HG03469 (cell line): ENCODE data around the gene PTH1R.

ENCODE experiments used
- ATAC-seq: cut with Tn5 transposase; IDR thresholded peaks from one replicate; pipeline ENCODE4 v1.9.1; 2021; ENCODE audit warnings: mild to moderate bottlenecking, moderate library complexity, moderate number of reproducible peaks; ENCODE audit not compliant: unreplicated experiment

PTH1R gene

DNA sequence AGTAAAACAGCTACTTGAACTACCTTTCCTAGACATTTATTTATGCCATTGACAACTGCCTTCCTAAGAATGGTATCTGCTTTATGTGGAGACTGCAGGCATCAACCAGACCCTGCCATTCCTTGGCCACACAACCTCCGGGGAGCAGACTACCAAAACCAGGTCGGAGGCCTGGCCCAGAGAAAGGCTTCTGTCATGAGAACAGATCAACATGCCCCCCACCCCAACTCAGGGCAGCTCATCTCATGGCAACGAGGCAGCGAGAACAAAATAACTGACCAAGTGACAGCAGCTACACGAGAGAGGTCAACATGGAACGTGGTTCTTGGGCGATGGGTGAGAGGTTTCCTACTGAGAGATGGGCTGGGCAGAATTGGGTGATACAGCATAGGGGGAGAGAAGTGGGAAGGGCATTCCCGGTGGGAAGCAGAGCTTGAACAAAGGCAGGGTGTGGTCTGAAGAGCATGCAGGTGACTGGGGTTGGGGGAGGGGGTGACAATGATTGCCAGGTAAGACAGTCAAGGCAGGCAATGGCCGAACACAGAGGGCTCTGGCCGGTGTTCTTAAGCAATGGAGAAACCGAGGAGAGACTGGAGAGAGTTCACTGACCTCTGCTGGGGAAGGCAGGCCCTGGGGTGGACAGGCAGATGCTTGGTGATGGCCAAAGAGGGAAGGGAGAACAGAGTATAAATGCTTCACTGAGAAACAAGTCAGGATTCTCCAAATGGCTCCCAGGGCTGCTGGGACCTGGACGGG, 65.1 kb downstream of the PTH1R start:
- no peak for ATAC-seq

DNA sequence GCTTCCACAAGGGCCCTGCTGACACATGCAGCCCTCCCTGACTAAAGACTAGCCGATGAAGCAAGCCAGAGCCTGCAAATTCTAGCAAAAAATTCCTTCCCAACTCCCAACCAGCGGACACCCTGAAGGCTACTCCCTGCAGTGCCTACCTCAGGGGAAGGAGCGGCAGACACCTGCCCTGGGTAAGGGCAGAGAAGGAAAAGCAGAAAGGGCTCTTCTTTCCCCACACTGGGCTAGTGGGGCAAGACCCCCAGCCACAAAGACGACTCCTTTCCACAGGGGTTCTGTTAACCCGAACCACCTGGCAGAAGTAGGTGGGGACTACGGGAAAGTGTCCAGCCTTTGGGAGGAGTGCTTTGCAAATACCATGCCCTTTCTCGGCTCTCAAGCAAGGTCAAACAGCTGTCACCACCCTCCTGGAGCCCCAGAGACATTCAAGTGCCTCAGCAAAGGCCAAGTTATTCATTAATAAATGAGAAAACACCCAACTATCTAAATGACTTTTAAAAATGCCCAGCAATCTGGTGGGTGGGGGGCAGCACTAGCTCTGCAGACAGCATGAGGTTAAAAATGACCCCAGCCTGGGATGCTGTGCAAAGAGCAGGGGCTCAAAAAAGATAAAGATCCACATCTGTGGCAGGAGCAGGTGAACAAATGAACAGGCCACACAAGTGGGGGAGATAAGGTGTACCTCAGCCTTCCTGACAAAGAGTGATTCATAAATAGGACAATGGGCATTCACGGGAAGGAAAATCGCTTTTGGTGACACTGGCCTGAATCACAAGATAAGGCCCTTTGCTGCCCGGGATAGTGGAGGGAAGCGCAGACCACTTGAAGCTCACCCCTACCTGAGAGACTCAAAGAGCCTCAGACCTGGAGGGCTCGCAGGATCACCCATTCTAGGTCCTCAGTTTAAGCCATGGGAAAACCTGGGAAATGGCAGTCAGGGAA, 66.0 kb downstream of the PTH1R start:
- no peak for ATAC-seq

- no peak for ATAC-seq
Observed at GRCh38 chr3:46944191-46944590, 66.7 kb downstream of the PTH1R start.

- ATAC-seq, result no peak
Observed at GRCh38 chr3:46946416-46946815, 68.9 kb downstream of the PTH1R start.

DNA sequence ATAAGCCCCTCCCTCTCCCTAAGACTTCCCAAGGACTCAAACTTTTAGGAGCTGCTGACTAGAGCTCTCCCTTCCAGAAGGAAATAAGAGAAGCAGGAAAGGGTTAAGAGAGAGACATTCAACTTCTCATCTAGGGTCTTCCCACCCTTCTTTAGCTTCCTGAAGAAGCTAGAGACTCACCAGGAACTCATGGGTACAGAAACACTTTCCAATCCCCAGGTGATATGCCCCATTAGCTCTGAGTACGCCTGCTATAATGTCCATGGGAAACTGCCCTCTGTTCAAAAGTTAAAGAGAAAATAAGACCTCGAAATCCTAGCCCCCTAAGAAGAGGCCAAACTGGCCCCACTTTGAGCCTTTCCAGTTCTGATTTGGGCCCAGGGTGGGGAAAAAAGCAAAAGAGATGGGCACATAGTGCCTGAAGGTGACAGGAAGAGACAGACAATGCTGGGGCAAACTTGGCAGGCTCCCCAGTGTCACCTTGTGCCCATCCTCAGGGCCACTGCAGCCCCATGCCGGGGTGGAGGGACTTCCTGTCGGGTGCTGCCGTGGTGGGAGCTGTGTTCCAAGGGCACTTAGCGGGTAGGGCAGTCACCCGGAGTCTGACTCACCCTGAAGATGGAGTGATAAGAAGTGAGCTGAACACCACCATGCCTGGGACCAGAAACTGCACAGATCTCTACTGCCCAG, 69.5 kb downstream of the PTH1R start:
- no peak for ATAC-seq

- ATAC-seq, result no peak
Observed at GRCh38 chr3:46947546-46947901, 70.0 kb downstream of the PTH1R start.

DNA sequence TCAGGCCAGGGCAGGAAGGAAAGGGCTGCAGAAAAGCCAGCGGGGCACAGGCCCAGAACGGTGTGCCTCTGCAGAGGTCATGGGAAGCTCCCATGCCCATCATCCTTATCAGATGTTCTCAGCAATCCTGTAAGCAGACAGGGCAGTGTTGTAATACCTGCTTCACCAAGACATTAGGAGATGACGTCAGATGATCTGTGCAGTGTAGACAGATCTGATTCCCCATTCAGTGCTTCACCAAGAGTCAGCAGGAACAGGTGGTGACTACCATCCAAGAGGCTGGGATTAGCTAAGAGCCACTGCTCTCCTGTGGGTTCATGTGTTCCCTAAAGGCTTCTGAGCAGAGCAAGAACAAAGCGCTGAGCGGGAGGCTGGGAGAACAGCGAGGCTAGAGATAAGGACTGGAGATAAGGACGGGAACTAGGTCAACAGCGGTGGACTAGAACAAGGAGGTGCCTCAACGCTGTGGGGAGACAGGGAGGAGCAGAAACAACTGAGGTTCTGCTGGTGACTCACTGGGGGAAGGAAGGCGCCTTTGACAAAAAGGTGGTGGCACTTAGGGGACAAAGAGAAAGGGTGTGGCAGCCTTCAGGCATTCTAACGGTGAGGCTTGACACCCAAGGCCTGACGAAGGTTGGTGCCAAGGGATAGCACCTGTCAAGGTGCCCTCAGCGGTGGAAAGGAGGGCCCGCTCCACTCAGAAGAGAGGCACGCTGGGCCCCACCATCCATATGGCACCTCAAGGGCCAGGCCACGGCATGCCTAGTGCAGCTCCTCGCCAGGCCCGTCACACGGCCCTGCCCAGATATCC, 70.7 kb downstream of the PTH1R start:
- ATAC-seq, result no peak

- ATAC-seq, result no peak
Observed at GRCh38 chr3:46948830-46949671, 71.5 kb downstream of the PTH1R start.

DNA sequence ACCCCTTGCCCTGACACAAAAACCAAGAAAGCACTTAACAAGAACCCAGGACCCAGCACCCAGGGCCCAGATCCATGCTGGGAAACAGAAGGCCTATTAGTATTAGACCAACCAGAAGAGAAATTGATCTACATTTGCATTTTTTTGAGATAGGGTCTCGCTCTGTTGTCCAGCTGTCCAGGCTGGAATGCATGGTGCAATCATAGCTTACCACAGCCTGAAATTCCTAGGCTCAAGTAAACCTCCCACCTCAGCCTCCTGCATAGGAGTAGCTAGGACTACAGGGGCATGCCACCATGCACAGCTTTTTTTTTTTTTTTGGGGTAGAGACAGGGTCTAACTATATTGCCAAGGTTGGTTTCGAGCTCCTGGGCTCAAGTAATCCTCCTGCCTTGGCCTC, 72.7 kb downstream of the PTH1R start:
- no peak for ATAC-seq

- ATAC-seq, result no peak
Observed at GRCh38 chr3:46950650-46951241, 73.2 kb downstream of the PTH1R start.

GRCh38 chr3:46952813-46953212, 75.3 kb downstream of the PTH1R start:
- no peak for ATAC-seq
